Tibial artery (tissue), 4 donors: ENCODE results near the gene SUCO.

Experiments used
- DNase-seq, 2 donors: peaks; one replicate each; pipeline ENCODE4 v3.0.0-alpha.2; 2019
- H3K27ac ChIP-seq, 2 donors: fragments of 200-600 bp; sonication (generic) in 1 of 2; 1 replicate in 1 of 2; 2 replicates in 1 of 2; pipeline ENCODE4 v1.5.1; 2018 to 2019; ENCODE audit warnings: mild to moderate bottlenecking in 1 of 2
- H3K27me3 ChIP-seq, 2 donors: fragments of 200-600 bp; sonication (generic) in 1 of 2; one replicate each; pipeline versions ENCODE4 v1.5.1 to v1.6.0; 2016 to 2019
- H3K36me3 ChIP-seq, 3 donors: fragments of 200-600 bp; sonication (generic) in 2 of 3; one replicate each; pipeline ENCODE4 v1.5.1; 2016 to 2019; ENCODE audit warnings: mild to moderate bottlenecking in 2 of 3
- H3K4me1 ChIP-seq, 4 donors: fragments of 200-600 bp; sonication (generic) in 2 of 4; 1 replicate in 3 of 4; 2 replicates in 1 of 4; pipeline ENCODE4 v1.5.1; 2016 to 2019
- H3K4me3 ChIP-seq, 2 donors: fragments of 200-600 bp; sonication (generic) in 1 of 2; 1 replicate in 1 of 2; 2 replicates in 1 of 2; pipeline ENCODE4 v1.5.1; 2018 to 2019; ENCODE audit warnings: mild to moderate bottlenecking in 2 of 2
- H3K9me3 ChIP-seq, 3 donors: fragments of 200-600 bp; sonication (generic) in 1 of 3; one replicate each; pipeline ENCODE4 v1.5.1; 2016 to 2019
- intact Hi-C: fragments of 100-400 bp; cut with DNase I; formaldehyde crosslinking; loops from one replicate; pipeline ENCODE4 v1.15.0; 2023; ENCODE audit warnings: low total_unique reads
- TF ChIP-seq, protein P1 (sequence below), 2 experiments: fragments of 200-600 bp in 1 of 2; fragments of 450-650 bp in 1 of 2; IDR thresholded peaks; one replicate each; pipeline ENCODE4 v1.5.1; 2017 to 2019; ENCODE audit warnings: antibody characterized with exemption in 2 of 2, mild to moderate bottlenecking in 1 of 2, moderate library complexity in 1 of 2

The SUCO gene

DNA sequence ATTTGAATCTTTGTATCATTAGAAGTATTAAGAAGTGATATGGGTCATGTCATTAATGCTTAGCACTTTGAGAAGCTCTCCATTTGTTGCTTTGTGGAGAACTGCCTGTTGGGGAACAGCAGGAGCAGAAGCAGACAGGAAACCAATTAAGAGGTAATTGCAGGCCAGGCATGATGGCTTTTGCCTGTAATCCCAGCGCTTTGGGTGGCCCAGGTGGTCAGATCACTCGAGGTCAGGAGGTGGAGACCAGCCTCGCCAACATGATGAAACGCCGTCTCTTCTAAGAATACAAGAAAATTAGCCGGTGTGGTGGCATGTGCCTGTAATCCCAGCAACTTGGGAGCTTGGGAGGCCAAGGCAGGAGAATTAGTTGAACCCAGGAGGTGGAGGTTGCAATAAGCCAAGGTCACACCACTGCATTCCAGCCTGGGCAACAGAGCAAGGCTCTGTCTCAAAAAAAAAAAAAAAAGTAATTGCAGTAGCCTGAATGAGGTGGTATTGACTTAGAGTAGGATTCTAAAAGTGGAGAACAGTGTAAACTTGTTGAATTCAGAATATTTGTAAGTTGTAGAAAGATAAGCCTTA is 68.2 kb downstream of the SUCO start:
- Histone ChIP-seq H3K36me3 (peaks cover 44 to 52% (median 49%) of the 10 kb centered on the region in 3 donors), H3K9me3 (no peaks in the 10 kb centered on the region), H3K4me3 (no peak overlapping the region), H3K27ac (no peak overlapping the region), H3K27me3 (no peaks in the 10 kb centered on the region), H3K4me1 (no peaks in the 10 kb centered on the region)
- intact Hi-C loops = no loop called here
- TF ChIP-seq, protein P1, sequence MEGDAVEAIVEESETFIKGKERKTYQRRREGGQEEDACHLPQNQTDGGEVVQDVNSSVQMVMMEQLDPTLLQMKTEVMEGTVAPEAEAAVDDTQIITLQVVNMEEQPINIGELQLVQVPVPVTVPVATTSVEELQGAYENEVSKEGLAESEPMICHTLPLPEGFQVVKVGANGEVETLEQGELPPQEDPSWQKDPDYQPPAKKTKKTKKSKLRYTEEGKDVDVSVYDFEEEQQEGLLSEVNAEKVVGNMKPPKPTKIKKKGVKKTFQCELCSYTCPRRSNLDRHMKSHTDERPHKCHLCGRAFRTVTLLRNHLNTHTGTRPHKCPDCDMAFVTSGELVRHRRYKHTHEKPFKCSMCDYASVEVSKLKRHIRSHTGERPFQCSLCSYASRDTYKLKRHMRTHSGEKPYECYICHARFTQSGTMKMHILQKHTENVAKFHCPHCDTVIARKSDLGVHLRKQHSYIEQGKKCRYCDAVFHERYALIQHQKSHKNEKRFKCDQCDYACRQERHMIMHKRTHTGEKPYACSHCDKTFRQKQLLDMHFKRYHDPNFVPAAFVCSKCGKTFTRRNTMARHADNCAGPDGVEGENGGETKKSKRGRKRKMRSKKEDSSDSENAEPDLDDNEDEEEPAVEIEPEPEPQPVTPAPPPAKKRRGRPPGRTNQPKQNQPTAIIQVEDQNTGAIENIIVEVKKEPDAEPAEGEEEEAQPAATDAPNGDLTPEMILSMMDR (IDR thresholded peaks at IDR 0.05) = no peak
- DNase-seq = no peak

DNA sequence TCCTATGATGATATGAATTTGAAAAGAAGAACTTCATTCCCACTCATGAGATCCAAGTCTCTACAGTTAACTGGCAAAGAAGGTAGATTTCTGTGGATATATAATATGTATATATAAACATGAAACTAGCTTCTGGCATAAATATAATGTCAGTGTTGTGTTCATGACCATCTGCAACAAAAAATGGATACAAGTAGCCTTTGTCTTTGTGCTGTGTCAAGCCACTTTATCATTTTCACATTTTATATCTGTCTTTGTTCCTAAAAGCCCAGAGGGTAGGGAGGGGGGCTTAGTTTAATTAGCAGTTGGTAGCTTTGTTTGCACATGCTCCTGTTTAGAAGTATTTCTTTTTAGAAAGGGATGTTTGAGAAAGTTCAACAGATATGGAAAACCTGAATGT is 69.8 kb downstream of the SUCO start:
- Histone ChIP-seq H3K4me3 (no peak overlapping the region), H3K27me3 (no peaks in the 10 kb centered on the region), H3K9me3 (no peaks in the 10 kb centered on the region), H3K36me3 (peaks cover 28 to 37% (median 36%) of the 10 kb centered on the region in 3 donors), H3K4me1 (peaks cover 0 to 3% (median 0%) of the 10 kb centered on the region in 4 donors), H3K27ac (no peak overlapping the region)
- intact Hi-C loops = no loop called here
- no peak for DNase-seq
- TF ChIP-seq, protein P1 (IDR thresholded peaks at IDR 0.05) = no peak

DNA sequence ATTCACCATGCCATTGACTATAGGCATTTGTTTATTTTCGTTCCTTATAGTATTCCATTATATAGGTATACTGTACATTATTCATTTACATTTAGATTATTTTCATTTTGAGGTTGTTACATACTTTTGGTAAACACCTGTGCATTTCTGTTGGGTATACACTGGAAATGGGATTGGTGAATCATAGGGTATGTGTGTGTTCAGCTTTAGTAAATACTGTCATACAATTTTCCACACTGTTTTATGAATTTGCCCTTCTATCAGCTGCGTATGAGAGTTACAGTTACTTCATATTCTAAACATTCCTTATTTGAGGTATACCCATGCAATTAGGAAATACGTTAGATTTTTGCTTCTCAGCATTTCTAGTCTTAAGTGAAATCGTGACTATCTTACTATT is 70.9 kb downstream of the SUCO start:
- no peaks in the 10 kb centered on the region for H3K27me3 ChIP-seq
- intact Hi-C loops = no loop called here
- H3K9me3 ChIP-seq = no peaks in the 10 kb centered on the region
- peaks cover 0 to 3% (median 0%) of the 10 kb centered on the region in 4 donors for H3K4me1 ChIP-seq
- no peak overlapping the region for H3K27ac ChIP-seq
- TF ChIP-seq, protein P1 (IDR thresholded peaks at IDR 0.05) = no peak
- H3K4me3 ChIP-seq = no peak overlapping the region
- DNase-seq = no peak
- peaks cover 21 to 34% (median 30%) of the 10 kb centered on the region in 3 donors for H3K36me3 ChIP-seq

DNA sequence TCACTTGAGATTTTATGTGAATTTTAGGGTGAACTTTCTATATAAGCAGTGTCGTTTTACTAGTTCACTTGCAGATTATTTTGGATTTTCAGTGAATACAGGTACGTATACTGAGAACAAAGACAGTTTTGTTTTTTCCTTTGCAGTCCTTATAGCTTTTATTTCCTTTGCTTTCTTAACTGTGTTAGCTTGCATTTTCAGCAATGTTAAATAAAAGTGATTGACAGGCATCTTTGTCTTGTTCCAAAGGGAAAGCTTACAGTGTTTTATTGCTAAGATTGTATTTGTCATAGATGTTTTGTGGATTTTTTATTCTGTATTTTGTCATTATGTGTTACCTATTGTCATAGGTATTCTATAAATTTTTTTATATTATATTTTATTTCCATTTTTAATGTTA is 72.7 kb downstream of the SUCO start:
- Histone ChIP-seq H3K4me3 (no peak overlapping the region), H3K27me3 (no peaks in the 10 kb centered on the region), H3K4me1 (peaks cover 0 to 3% (median 0%) of the 10 kb centered on the region in 4 donors), H3K36me3 (peaks cover 17 to 45% (median 42%) of the 10 kb centered on the region in 3 donors), H3K9me3 (no peaks in the 10 kb centered on the region), H3K27ac (no peak overlapping the region)
- TF ChIP-seq, protein P1 (IDR thresholded peaks at IDR 0.05) = no peak
- no peak for DNase-seq
- intact Hi-C loops = no loop called here

DNA sequence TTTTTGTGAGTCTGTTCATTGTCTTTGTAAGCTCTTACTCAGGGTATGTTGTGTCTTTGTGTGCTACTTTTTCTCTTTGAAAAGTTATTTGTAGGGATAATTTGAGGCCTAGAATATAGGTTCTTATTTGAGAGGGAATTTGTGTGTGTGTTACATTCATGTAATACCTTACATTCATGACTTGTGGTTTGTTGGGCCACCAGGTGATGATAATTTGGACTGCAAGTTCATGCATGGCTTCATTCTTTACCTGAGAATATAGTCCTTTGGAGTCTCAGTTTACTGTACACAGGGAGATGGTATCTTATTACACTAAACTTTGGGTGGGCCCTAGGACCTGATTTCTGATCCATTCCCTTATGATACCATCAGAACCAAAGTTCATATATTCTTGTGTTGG is 74.2 kb downstream of the SUCO start:
- no peak overlapping the region for H3K27ac ChIP-seq
- no peak overlapping the region for H3K4me3 ChIP-seq
- TF ChIP-seq, protein P1 (IDR thresholded peaks at IDR 0.05) = no peak
- H3K36me3 ChIP-seq = peaks cover 11 to 44% (median 42%) of the 10 kb centered on the region in 3 donors
- intact Hi-C loops = no loop called here
- no peak for DNase-seq
- no peaks in the 10 kb centered on the region for H3K27me3 ChIP-seq
- no peaks in the 10 kb centered on the region for H3K9me3 ChIP-seq
- peaks cover 0 to 3% (median 0%) of the 10 kb centered on the region in 4 donors for H3K4me1 ChIP-seq
